ENCODE data around the gene TNS4. TPM values are rescaled to one million over a fixed set of nuclear protein-coding genes. Genes with fewer than 3 reads are reported as not detected.
A peak's percentile ranks its signal among the peaks of the same experiment; 100 is the strongest.

TNS4 gene
- total and polyA plus RNA-seq, 2 of the 4 experiments (the other 2 are of a cell fraction) = not detected

- Histone ChIP-seq H3K18ac (ENCODE audit: low read depth, low read length) (peak overlapping the region; percentile 20; the same call in 1 of the 2 replicates), H3K36me3 (ENCODE audit: control insufficient read depth, insufficient read depth, low read length) (no peaks in the 10 kb centered on the region), H3K9ac (ENCODE audit: low read depth, low read length) (no peak overlapping the region), H3K79me1 (ENCODE audit: low read depth in 1 of 2, low read length in 2 of 2) (peaks cover 5 to 10% of the 10 kb centered on the region in 2 experiments; a peak in 2 of 4 replicates), H3K9me3 (ENCODE audit: control insufficient read depth, insufficient read depth, low read length) (no peaks in the 10 kb centered on the region), H4K20me1 (ENCODE audit: insufficient read depth, low read length) (no peaks in the 10 kb centered on the region), H3K23ac (ENCODE audit: low read depth, low read length) (peak overlapping the region; percentile 18; the same call in 1 of the 2 replicates), H3K14ac (replicated peaks; ENCODE audit: low read depth, low read length) (peak overlapping the region; percentile 84), H2BK120ac (ENCODE audit: low read depth, low read length) (peak overlapping the region; percentile 79), H2AK5ac (ENCODE audit: low read depth, low read length) (peak overlapping the region; percentile 67), H3K9me1 (ENCODE audit: insufficient read depth, low read length) (peaks cover 28% of the 10 kb centered on the region), H2BK20ac (ENCODE audit: low read depth, low read length) (peak overlapping the region; percentile 87), H2AFZ (replicated peaks; ENCODE audit: low read length, poor library complexity) (no peak overlapping the region), H2BK15ac (ENCODE audit: low read depth, low read length) (peak overlapping the region; percentile 78; the same call in 2 of the 3 replicates), H3K4me1 (ENCODE audit: control insufficient read depth, insufficient read depth, low read length) (peaks cover 27% of the 10 kb centered on the region), H3K4me3 (ENCODE audit: insufficient read depth, low read depth, low read length) (no peak overlapping the region), H2AK9ac (replicated peaks; ENCODE audit: low read depth, low read length, poor library complexity) (peak overlapping the region; percentile 53), H4K8ac (ENCODE audit: low read depth in 2 of 2, low read length in 2 of 2) (peak overlapping the region; percentile 6 to 74; a peak in 3 of 4 replicates), H3K27me3 (ENCODE audit: control insufficient read depth, insufficient read depth, low read length) (no peaks in the 10 kb centered on the region), H3K4ac (ENCODE audit: low read depth, low read length) (peak overlapping the region; percentile 90), H2BK5ac (ENCODE audit: low read depth, low read length, poor library complexity, severe bottlenecking) (peak overlapping the region; percentile 58), H3K4me2 (ENCODE audit: low read depth, low read length) (no peak overlapping the region), H3K56ac (ENCODE audit: extremely low read depth, insufficient read depth, low read length) (no peak overlapping the region), H4K5ac (ENCODE audit: low read depth, low read length) (peak overlapping the region; percentile 24; the same call in 1 of the 2 replicates), H4K91ac (ENCODE audit: insufficient read depth, low read depth, low read length) (peak overlapping the region; percentile 76), H3K27ac (ENCODE audit: insufficient read depth, low read length) (no peak overlapping the region)
- DNase-seq (no peak), ATAC-seq (ENCODE audit: low read depth) (no peak)
- intact Hi-C loops (cut with micrococcal nuclease) = no loop called here
- TF ChIP-seq RFX5 (IDR thresholded peaks at IDR 0.05; ENCODE audit: low read depth, low read length) (no peak), USF2 (IDR thresholded peaks at IDR 0.05; ENCODE audit: low read depth, low read length) (no peak), FOS (IDR thresholded peaks at IDR 0.05; ENCODE audit: low read depth, low read length) (no peak), SMC3 (IDR thresholded peaks at IDR 0.05; ENCODE audit: low read depth, low read length) (no peak), CTCF (conservative IDR thresholded peaks at IDR 0.05; ENCODE audit: low read depth, low read length) (no peak), CHD1 (IDR thresholded peaks at IDR 0.05; ENCODE audit: low read depth, low read length) (no peak), RCOR1 (IDR thresholded peaks at IDR 0.05; ENCODE audit: insufficient replicate concordance, low read length) (no peak), CEBPB (IDR thresholded peaks at IDR 0.05; ENCODE audit: low read depth, low read length) (no peak), RAD21 (IDR thresholded peaks at IDR 0.05; ENCODE audit: low read length) (no peak), MAZ (IDR thresholded peaks at IDR 0.05; ENCODE audit: borderline replicate concordance, low read depth, low read length) (no peak), MAFK (IDR thresholded peaks at IDR 0.05; ENCODE audit: low read depth, low read length) (no peak), BHLHE40 (IDR thresholded peaks at IDR 0.05; ENCODE audit: low read depth, low read length) (no peak), POLR2A (IDR thresholded peaks at IDR 0.05; ENCODE audit: low read depth, low read length) (no peak), NFE2L2 (IDR thresholded peaks at IDR 0.05; ENCODE audit: low read depth, low read length) (no peak), MXI1 (IDR thresholded peaks at IDR 0.05; ENCODE audit: borderline replicate concordance, low read depth, low read length) (no peak)
- TF ChIP-seq, protein P1, sequence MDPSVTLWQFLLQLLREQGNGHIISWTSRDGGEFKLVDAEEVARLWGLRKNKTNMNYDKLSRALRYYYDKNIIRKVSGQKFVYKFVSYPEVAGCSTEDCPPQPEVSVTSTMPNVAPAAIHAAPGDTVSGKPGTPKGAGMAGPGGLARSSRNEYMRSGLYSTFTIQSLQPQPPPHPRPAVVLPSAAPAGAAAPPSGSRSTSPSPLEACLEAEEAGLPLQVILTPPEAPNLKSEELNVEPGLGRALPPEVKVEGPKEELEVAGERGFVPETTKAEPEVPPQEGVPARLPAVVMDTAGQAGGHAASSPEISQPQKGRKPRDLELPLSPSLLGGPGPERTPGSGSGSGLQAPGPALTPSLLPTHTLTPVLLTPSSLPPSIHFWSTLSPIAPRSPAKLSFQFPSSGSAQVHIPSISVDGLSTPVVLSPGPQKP (IDR thresholded peaks at IDR 0.05; ENCODE audit: borderline replicate concordance, low read depth, low read length) = no peak
- in situ Hi-C loops (cut with MboI; ENCODE audit: low sequenced_read_pairs) = no loop called here
- POLR2A ChIA-PET (ENCODE audit: unreplicated experiment) = no interaction called here
- BruUV-seq (replicated peaks) = no TSS peak
- CTCF ChIA-PET = no interaction called here
- dilution Hi-C loops (cut with HindIII; ENCODE audit: low sequenced_read_pairs, unreplicated experiment) = no loop called here
- 80% methylated on average over 1 of the region's 4 CpGs; no CpG with 5 or more reads in 1 of the 2 experiments for WGBS, 2 experiments (ENCODE audit: extremely low coverage in 2 of 2, insufficient read length in 1 of 2)
Measured at GRCh38 chr17:40517981-40518380, 16.6 kb upstream of the TNS4 start.
